GM23338 (cell line): ENCODE results near the gene MED17.

Experiments used
- CREB1 ChIP-seq: fragments of 250-450 bp; sonication (Bioruptor Pico); IDR thresholded peaks from 2 replicates; pipeline ENCODE4 v1.5.0; 2020; ENCODE audit warnings: low read depth, mild to moderate bottlenecking, moderate library complexity
- EZH2 ChIP-seq: fragments of 200-600 bp; sonication (generic); IDR thresholded peaks from one replicate; pipeline ENCODE4 v1.8.0; 2017; ENCODE audit warnings: antibody characterized with exemption, mild to moderate bottlenecking, low read depth; ENCODE audit not compliant: unreplicated experiment
- EZH2phosphoT487 ChIP-seq: fragments of 200-600 bp; sonication (generic); IDR thresholded peaks from one replicate; pipeline ENCODE4 v1.8.1; 2018; ENCODE audit warnings: antibody characterized with exemption; ENCODE audit not compliant: unreplicated experiment
- POLR2AphosphoS5 ChIP-seq: IDR thresholded peaks from 2 replicates; pipeline ENCODE4 v1.6.1; 2016; ENCODE audit warnings: antibody characterized with exemption, low read depth
- STAT1 ChIP-seq: IDR thresholded peaks from one replicate; pipeline ENCODE4 v1.6.1; 2016; ENCODE audit warnings: antibody characterized with exemption; ENCODE audit not compliant: unreplicated experiment
- TF ChIP-seq, protein P1 (sequence below), 2 experiments: fragments of 200-600 bp in 1 of 2; sonication (generic) in 1 of 2; conservative IDR thresholded peaks; 2 replicates each; pipeline versions ENCODE4 v1.5.1 to v1.6.1; 2016 to 2017; ENCODE audit warnings: antibody characterized with exemption in 2 of 2, low read depth in 2 of 2, mild to moderate bottlenecking in 2 of 2, moderate library complexity in 1 of 2
- TF ChIP-seq, protein P2 (sequence below): IDR thresholded peaks from 2 replicates; pipeline ENCODE4 v1.6.1; 2016; ENCODE audit warnings: antibody characterized with exemption
- TF ChIP-seq, protein P3 (sequence below): IDR thresholded peaks from one replicate; pipeline ENCODE4 v1.6.1; 2018; ENCODE audit warnings: antibody characterized with exemption; ENCODE audit not compliant: unreplicated experiment

DNA sequence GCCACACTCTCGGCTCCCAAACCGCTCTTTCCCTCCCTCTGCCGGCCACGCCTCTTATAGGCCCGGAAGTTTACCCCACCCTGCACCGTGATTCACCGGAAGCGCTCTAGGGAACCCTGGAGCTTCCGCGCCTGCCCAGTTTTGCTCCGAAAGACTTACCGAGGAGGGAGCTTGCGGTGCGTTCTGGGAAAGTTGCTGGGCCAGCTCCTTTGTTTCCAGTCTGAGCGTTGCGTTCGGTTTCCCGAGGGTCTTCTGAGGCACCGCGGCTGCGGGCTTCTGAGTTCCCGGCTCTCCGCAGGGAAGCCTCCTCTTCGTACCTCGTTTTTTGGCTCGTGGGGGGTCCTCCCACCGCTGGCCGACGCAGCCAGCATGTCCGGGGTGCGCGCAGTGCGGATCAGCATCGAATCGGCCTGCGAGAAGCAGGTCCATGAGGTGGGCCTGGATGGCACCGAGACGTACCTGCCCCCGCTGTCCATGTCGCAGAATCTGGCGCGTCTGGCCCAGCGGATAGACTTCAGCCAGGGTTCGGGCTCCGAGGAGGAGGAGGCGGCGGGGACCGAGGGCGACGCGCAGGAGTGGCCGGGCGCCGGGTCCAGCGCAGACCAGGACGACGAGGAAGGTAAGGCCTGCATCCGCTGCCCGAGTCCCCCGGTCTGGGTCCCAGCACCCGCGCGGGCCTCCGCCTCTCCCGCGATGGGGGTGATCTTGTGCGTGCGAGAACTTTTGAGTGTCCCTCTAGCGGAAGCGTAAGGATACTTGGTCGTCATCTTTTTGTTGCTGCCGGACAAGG is at the start of gene MED17:
- TF ChIP-seq, protein P1, sequence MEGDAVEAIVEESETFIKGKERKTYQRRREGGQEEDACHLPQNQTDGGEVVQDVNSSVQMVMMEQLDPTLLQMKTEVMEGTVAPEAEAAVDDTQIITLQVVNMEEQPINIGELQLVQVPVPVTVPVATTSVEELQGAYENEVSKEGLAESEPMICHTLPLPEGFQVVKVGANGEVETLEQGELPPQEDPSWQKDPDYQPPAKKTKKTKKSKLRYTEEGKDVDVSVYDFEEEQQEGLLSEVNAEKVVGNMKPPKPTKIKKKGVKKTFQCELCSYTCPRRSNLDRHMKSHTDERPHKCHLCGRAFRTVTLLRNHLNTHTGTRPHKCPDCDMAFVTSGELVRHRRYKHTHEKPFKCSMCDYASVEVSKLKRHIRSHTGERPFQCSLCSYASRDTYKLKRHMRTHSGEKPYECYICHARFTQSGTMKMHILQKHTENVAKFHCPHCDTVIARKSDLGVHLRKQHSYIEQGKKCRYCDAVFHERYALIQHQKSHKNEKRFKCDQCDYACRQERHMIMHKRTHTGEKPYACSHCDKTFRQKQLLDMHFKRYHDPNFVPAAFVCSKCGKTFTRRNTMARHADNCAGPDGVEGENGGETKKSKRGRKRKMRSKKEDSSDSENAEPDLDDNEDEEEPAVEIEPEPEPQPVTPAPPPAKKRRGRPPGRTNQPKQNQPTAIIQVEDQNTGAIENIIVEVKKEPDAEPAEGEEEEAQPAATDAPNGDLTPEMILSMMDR (conservative IDR thresholded peaks at IDR 0.05; ENCODE audit: low read depth in 2 of 2) = peak; percentile 29 to 31; a peak in 3 of 4 replicates
- 0 out of 2 replicates have a peak, but pooled peaks have one; percentile 74 for TF ChIP-seq CREB1 (CRISPR knock-in tag)
- TF ChIP-seq POLR2AphosphoS5 = peak; percentile 98
- no peak for TF ChIP-seq EZH2
- TF ChIP-seq, protein P2, sequence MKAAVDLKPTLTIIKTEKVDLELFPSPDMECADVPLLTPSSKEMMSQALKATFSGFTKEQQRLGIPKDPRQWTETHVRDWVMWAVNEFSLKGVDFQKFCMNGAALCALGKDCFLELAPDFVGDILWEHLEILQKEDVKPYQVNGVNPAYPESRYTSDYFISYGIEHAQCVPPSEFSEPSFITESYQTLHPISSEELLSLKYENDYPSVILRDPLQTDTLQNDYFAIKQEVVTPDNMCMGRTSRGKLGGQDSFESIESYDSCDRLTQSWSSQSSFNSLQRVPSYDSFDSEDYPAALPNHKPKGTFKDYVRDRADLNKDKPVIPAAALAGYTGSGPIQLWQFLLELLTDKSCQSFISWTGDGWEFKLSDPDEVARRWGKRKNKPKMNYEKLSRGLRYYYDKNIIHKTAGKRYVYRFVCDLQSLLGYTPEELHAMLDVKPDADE = no peak; the same call in 1 of the 2 replicates
- no peak for TF ChIP-seq EZH2phosphoT487
- TF ChIP-seq, protein P3, sequence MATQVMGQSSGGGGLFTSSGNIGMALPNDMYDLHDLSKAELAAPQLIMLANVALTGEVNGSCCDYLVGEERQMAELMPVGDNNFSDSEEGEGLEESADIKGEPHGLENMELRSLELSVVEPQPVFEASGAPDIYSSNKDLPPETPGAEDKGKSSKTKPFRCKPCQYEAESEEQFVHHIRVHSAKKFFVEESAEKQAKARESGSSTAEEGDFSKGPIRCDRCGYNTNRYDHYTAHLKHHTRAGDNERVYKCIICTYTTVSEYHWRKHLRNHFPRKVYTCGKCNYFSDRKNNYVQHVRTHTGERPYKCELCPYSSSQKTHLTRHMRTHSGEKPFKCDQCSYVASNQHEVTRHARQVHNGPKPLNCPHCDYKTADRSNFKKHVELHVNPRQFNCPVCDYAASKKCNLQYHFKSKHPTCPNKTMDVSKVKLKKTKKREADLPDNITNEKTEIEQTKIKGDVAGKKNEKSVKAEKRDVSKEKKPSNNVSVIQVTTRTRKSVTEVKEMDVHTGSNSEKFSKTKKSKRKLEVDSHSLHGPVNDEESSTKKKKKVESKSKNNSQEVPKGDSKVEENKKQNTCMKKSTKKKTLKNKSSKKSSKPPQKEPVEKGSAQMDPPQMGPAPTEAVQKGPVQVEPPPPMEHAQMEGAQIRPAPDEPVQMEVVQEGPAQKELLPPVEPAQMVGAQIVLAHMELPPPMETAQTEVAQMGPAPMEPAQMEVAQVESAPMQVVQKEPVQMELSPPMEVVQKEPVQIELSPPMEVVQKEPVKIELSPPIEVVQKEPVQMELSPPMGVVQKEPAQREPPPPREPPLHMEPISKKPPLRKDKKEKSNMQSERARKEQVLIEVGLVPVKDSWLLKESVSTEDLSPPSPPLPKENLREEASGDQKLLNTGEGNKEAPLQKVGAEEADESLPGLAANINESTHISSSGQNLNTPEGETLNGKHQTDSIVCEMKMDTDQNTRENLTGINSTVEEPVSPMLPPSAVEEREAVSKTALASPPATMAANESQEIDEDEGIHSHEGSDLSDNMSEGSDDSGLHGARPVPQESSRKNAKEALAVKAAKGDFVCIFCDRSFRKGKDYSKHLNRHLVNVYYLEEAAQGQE = peak; percentile 4
- TF ChIP-seq STAT1 = no peak
